22Rv1 (cell line): ENCODE measurements around the gene RANBP17.

Experiments
- ZFX ChIP-seq: fragments of 450-650 bp; IDR thresholded peaks from 2 replicates; pipeline ENCODE4 v1.6.1; 2017; ENCODE audit warnings: antibody characterized with exemption, borderline replicate concordance
- TF ChIP-seq, protein P1 (sequence below): fragments of 450-650 bp; IDR thresholded peaks from 2 replicates; pipeline ENCODE4 v1.5.1; 2017; ENCODE audit warnings: mild to moderate bottlenecking

DNA sequence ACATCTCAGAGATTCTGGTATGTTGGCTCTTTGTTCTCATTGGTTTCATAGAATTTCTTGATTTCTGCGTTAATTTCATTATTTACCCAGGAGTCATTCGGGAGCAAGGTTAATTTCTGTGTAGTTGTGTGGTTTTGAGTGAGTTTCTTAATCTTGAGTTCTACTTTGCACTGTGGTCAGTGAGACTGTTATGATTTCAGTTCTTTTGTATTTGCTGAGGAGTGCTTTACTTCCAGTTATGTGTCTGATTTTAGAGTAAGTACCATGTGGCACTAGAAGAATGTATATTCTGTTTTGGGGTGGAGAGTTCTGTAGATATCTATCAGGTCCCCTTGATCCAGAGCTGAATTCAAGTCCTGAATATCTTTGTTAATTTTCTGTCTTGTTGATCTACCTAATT is 12.2 kb downstream of the RANBP17 start:
- TF ChIP-seq, protein P1, sequence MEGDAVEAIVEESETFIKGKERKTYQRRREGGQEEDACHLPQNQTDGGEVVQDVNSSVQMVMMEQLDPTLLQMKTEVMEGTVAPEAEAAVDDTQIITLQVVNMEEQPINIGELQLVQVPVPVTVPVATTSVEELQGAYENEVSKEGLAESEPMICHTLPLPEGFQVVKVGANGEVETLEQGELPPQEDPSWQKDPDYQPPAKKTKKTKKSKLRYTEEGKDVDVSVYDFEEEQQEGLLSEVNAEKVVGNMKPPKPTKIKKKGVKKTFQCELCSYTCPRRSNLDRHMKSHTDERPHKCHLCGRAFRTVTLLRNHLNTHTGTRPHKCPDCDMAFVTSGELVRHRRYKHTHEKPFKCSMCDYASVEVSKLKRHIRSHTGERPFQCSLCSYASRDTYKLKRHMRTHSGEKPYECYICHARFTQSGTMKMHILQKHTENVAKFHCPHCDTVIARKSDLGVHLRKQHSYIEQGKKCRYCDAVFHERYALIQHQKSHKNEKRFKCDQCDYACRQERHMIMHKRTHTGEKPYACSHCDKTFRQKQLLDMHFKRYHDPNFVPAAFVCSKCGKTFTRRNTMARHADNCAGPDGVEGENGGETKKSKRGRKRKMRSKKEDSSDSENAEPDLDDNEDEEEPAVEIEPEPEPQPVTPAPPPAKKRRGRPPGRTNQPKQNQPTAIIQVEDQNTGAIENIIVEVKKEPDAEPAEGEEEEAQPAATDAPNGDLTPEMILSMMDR = no peak
- no peak for TF ChIP-seq ZFX
